Measurements from ENCODE around the gene TTPAL.

GRCh38 chr20:44522841-44523240, 47.2 kb downstream of the TTPAL start:
- TF ChIP-seq, protein P1, sequence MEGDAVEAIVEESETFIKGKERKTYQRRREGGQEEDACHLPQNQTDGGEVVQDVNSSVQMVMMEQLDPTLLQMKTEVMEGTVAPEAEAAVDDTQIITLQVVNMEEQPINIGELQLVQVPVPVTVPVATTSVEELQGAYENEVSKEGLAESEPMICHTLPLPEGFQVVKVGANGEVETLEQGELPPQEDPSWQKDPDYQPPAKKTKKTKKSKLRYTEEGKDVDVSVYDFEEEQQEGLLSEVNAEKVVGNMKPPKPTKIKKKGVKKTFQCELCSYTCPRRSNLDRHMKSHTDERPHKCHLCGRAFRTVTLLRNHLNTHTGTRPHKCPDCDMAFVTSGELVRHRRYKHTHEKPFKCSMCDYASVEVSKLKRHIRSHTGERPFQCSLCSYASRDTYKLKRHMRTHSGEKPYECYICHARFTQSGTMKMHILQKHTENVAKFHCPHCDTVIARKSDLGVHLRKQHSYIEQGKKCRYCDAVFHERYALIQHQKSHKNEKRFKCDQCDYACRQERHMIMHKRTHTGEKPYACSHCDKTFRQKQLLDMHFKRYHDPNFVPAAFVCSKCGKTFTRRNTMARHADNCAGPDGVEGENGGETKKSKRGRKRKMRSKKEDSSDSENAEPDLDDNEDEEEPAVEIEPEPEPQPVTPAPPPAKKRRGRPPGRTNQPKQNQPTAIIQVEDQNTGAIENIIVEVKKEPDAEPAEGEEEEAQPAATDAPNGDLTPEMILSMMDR (IDR thresholded peaks at IDR 0.05), result no peak
- TF ChIP-seq HMGXB4 (CRISPR knock-in tag; IDR thresholded peaks at IDR 0.05) (no peak), ZSCAN18 (CRISPR knock-in tag; IDR thresholded peaks at IDR 0.05) (no peak), E2F5 (CRISPR knock-in tag; IDR thresholded peaks at IDR 0.05) (no peak), GTF2I (CRISPR knock-in tag; conservative IDR thresholded peaks at IDR 0.05) (no peak), ZNF396 (CRISPR knock-in tag; IDR thresholded peaks at IDR 0.05; ENCODE audit: borderline replicate concordance) (no peak), USF1 (CRISPR knock-in tag; IDR thresholded peaks at IDR 0.05) (no peak), SMAD3 (CRISPR knock-in tag; IDR thresholded peaks at IDR 0.05; ENCODE audit: borderline replicate concordance) (no peak), ATF1 (CRISPR knock-in tag; IDR thresholded peaks at IDR 0.05) (no peak), ZNF232 (CRISPR knock-in tag; IDR thresholded peaks at IDR 0.05) (no peak)
- TF ChIP-seq, protein P2, sequence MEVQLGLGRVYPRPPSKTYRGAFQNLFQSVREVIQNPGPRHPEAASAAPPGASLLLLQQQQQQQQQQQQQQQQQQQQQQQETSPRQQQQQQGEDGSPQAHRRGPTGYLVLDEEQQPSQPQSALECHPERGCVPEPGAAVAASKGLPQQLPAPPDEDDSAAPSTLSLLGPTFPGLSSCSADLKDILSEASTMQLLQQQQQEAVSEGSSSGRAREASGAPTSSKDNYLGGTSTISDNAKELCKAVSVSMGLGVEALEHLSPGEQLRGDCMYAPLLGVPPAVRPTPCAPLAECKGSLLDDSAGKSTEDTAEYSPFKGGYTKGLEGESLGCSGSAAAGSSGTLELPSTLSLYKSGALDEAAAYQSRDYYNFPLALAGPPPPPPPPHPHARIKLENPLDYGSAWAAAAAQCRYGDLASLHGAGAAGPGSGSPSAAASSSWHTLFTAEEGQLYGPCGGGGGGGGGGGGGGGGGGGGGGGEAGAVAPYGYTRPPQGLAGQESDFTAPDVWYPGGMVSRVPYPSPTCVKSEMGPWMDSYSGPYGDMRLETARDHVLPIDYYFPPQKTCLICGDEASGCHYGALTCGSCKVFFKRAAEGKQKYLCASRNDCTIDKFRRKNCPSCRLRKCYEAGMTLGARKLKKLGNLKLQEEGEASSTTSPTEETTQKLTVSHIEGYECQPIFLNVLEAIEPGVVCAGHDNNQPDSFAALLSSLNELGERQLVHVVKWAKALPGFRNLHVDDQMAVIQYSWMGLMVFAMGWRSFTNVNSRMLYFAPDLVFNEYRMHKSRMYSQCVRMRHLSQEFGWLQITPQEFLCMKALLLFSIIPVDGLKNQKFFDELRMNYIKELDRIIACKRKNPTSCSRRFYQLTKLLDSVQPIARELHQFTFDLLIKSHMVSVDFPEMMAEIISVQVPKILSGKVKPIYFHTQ (CRISPR knock-in tag; IDR thresholded peaks at IDR 0.05), result no peak
